Neural cell (in vitro differentiated cells): ENCODE measurements around the gene A2ML1. TPM values are rescaled to one million over a fixed set of nuclear protein-coding genes. Genes with fewer than 3 reads are reported as not detected.
"Not testable (repeated sequence)": the region's sequence is repeated elsewhere in the genome, so short reads cannot be mapped to it uniquely, and the experiment has no call there.

Source experiments
- H2AFZ ChIP-seq: fragments of 200-600, 300-800 bp; sonication (generic), shearing (Covaris generic); 2 replicates; pipeline ENCODE4 v1.6.0; 2014; ENCODE audit warnings: low read depth, mild to moderate bottlenecking, antibody characterized with exemption, low read length, moderate library complexity
- H3F3A ChIP-seq: fragments of 200-600 bp; shearing (Covaris generic); 2 replicates; pipeline ENCODE4 v1.6.1; 2016; ENCODE audit warnings: mild to moderate bottlenecking, moderate library complexity, mixed read lengths, antibody characterized with exemption, low read length; ENCODE audit not compliant: insufficient read depth, poor library complexity, severe bottlenecking
- H3K27ac ChIP-seq: fragments of 200-600, 300-800 bp; sonication (generic), shearing (Covaris generic); 2 replicates; pipeline ENCODE4 v1.5.1; 2014; ENCODE audit warnings: mild to moderate bottlenecking, low read length, moderate library complexity
- H3K27me3 ChIP-seq: fragments of 300-800, 200-600 bp; sonication (generic), shearing (Covaris generic); 2 replicates; pipeline ENCODE4 v1.6.0; 2014; ENCODE audit warnings: mild to moderate bottlenecking, low read depth, low read length, moderate library complexity; ENCODE audit not compliant: insufficient read depth
- H3K36me3 ChIP-seq: fragments of 300-800, 200-600 bp; sonication (generic), shearing (Covaris generic); 2 replicates; pipeline ENCODE4 v1.5.1; 2014; ENCODE audit warnings: mild to moderate bottlenecking, antibody characterized with exemption, low read length, moderate library complexity; ENCODE audit not compliant: insufficient read depth
- H3K4me2 ChIP-seq: fragments of 300-800, 200-600 bp; sonication (generic), shearing (Covaris generic); 2 replicates; pipeline ENCODE4 v1.6.0; 2014; ENCODE audit warnings: mild to moderate bottlenecking, low read length
- H3K4me3 ChIP-seq: fragments of 300-800, 200-600 bp; sonication (generic), shearing (Covaris generic); 2 replicates; pipeline ENCODE4 v1.5.1; 2014; ENCODE audit warnings: mild to moderate bottlenecking, low read length, moderate library complexity
- H3K79me2 ChIP-seq: fragments of 200-600 bp; shearing (Covaris generic); replicated peaks from 2 replicates; pipeline ENCODE4 v1.6.0; 2014; ENCODE audit warnings: mild to moderate bottlenecking, low read length, moderate library complexity; ENCODE audit not compliant: insufficient read depth
- H3K9ac ChIP-seq: fragments of 300-800, 200-600 bp; sonication (generic), shearing (Covaris generic); 2 replicates; pipeline ENCODE4 v1.6.1; 2016; ENCODE audit warnings: mild to moderate bottlenecking, low read length, mixed read lengths
- H3K9me2 ChIP-seq: fragments of 200-600 bp; shearing (Covaris generic); 2 replicates; pipeline ENCODE4 v1.6.1; 2016; ENCODE audit warnings: mild to moderate bottlenecking, low read length, mixed read lengths; ENCODE audit not compliant: insufficient read depth
- H3K9me3 ChIP-seq: fragments of 200-600, 300-800 bp; sonication (generic), shearing (Covaris generic); 2 replicates; pipeline ENCODE4 v1.6.1; 2016; ENCODE audit warnings: mild to moderate bottlenecking, mixed run types, low read length, moderate library complexity, mixed read lengths
- H4K20me1 ChIP-seq: fragments of 200-600 bp; shearing (Covaris generic); 2 replicates; pipeline ENCODE4 v1.6.1; 2016; ENCODE audit warnings: mild to moderate bottlenecking, mixed run types; ENCODE audit not compliant: insufficient read depth
- EP300 ChIP-seq: fragments of 450-650 bp; conservative IDR thresholded peaks from 2 replicates; pipeline ENCODE4 v1.6.1; 2014; ENCODE audit warnings: antibody characterized with exemption, mild to moderate bottlenecking, moderate library complexity; ENCODE audit not compliant: poor library complexity, severe bottlenecking
- EZH2 ChIP-seq: fragments of 200-600, 300-800 bp; shearing (Covaris generic), sonication (generic); IDR thresholded peaks from 2 replicates; pipeline ENCODE4 v1.6.1; 2014; ENCODE audit warnings: antibody characterized with exemption, low read length, borderline replicate concordance, mild to moderate bottlenecking; ENCODE audit not compliant: insufficient read depth, poor library complexity, severe bottlenecking
- MXI1 ChIP-seq: fragments of 450-650 bp; conservative IDR thresholded peaks from 2 replicates; pipeline ENCODE4 v1.6.1; 2014; ENCODE audit warnings: antibody characterized with exemption, mild to moderate bottlenecking; ENCODE audit not compliant: poor library complexity, severe bottlenecking
- POLR2AphosphoS5 ChIP-seq: IDR thresholded peaks from 2 replicates; pipeline ENCODE4 v1.6.1; 2012
- RAD21 ChIP-seq: fragments of 450-650 bp; conservative IDR thresholded peaks from 2 replicates; pipeline ENCODE4 v1.6.1; 2014; ENCODE audit warnings: antibody characterized with exemption, mild to moderate bottlenecking, moderate library complexity
- REST ChIP-seq: IDR thresholded peaks from 2 replicates; pipeline ENCODE4 v1.6.1; 2012; ENCODE audit warnings: borderline replicate concordance
- SMC3 ChIP-seq: fragments of 450-650 bp; conservative IDR thresholded peaks from 2 replicates; pipeline ENCODE4 v1.6.1; 2014; ENCODE audit warnings: antibody characterized with exemption, mild to moderate bottlenecking, moderate library complexity; ENCODE audit not compliant: poor library complexity
- TAF1 ChIP-seq: IDR thresholded peaks from 2 replicates; pipeline ENCODE4 v1.6.1; 2012; ENCODE audit warnings: low read depth
- polyA plus RNA-seq: library from polyadenylated mRNA; depleted of rRNA; stranded (reverse); fragments of >200 nt; gene quantifications from 2 replicates; pipeline ENCODE4 v1.2.3, GENCODE V29; 2014
- TF ChIP-seq, protein P1 (sequence below): fragments of 450-650 bp; IDR thresholded peaks from 2 replicates; pipeline ENCODE4 v1.5.1; 2014; ENCODE audit warnings: antibody characterized with exemption, mild to moderate bottlenecking, moderate library complexity; ENCODE audit not compliant: poor library complexity, severe bottlenecking

The A2ML1 gene
- polyA plus RNA-seq, 1 donor from 2014 or later, result not detected

DNA sequence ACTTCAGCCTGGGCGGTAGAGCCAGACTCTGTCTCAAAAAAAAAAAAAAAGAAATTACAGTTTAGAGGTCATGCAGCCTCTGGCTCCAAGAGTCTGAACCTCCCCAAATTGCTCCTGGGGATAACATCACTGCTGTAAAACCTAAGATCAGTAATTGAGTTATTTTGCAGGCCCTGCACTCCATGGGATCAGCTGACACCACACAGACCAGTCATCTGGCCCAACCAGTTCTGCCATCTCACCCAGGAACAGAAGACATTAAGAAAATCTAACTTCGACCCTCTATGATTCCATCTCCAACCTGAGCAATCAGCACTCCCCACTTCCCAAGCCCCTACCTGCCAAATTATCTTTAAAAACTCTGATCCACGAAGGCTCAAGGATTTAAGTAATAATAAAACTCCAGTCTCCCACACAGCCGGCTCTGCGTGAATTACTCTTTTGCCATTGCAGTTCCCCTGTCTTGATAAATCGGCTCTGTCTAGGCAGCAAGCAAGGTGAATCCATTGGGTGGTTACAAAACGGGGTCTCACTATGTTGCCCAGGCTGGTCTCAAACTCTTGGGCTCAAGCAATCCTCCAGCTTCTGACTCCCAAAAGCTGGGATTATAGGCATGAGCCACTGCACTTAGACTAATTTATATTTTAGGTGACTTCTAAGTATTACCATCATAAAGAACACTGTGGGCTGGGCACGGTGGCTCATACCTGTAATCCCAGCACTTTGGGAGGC, 1.6 kb upstream of the A2ML1 start:
- H4K20me1 ChIP-seq, H3K27me3 ChIP-seq, H3K9ac ChIP-seq, H3F3A ChIP-seq, H3K9me3 ChIP-seq, H3K36me3 ChIP-seq, H3K9me2 ChIP-seq, H3K79me2 ChIP-seq, H3K4me2 ChIP-seq, H3K27ac ChIP-seq, H3K4me3 ChIP-seq, H2AFZ ChIP-seq: not testable (repeated sequence)

- H3K36me3 ChIP-seq, result no peaks in the 10 kb centered on the region
- H3K27ac ChIP-seq, result no peak overlapping the region
- H3K9ac ChIP-seq, result no peak overlapping the region
- no peaks in the 10 kb centered on the region for H3K9me2 ChIP-seq
- no peaks in the 10 kb centered on the region for H3K79me2 ChIP-seq
- TF ChIP-seq MXI1 (no peak), TAF1 (no peak), RAD21 (no peak), SMC3 (no peak), POLR2AphosphoS5 (no peak), EP300 (no peak), REST (no peak), EZH2 (no peak)
- TF ChIP-seq, protein P1, sequence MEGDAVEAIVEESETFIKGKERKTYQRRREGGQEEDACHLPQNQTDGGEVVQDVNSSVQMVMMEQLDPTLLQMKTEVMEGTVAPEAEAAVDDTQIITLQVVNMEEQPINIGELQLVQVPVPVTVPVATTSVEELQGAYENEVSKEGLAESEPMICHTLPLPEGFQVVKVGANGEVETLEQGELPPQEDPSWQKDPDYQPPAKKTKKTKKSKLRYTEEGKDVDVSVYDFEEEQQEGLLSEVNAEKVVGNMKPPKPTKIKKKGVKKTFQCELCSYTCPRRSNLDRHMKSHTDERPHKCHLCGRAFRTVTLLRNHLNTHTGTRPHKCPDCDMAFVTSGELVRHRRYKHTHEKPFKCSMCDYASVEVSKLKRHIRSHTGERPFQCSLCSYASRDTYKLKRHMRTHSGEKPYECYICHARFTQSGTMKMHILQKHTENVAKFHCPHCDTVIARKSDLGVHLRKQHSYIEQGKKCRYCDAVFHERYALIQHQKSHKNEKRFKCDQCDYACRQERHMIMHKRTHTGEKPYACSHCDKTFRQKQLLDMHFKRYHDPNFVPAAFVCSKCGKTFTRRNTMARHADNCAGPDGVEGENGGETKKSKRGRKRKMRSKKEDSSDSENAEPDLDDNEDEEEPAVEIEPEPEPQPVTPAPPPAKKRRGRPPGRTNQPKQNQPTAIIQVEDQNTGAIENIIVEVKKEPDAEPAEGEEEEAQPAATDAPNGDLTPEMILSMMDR, result no peak
- no peaks in the 10 kb centered on the region for H3K27me3 ChIP-seq
- H3F3A ChIP-seq, result no peaks in the 10 kb centered on the region
- H4K20me1 ChIP-seq, result no peaks in the 10 kb centered on the region
- H3K4me2 ChIP-seq, result no peak overlapping the region
- no peaks in the 10 kb centered on the region for H3K9me3 ChIP-seq
- H2AFZ ChIP-seq, result no peak overlapping the region
- H3K4me3 ChIP-seq, result no peak overlapping the region
These were observed 830 bp upstream of the A2ML1 start for GRCh38 chr12:8821591-8821990.
